Neural progenitor cell (in vitro differentiated cells): ENCODE data around the gene UGT1A3.

ENCODE experiments used
- CTCF ChIP-seq: fragments of 200-600 bp; sonication (generic); IDR thresholded peaks from 2 replicates; pipeline ENCODE4 v1.5.1; 2017; ENCODE audit warnings: antibody characterized with exemption, mild to moderate bottlenecking
- EZH2 ChIP-seq: fragments of 200-600 bp; sonication (generic); IDR thresholded peaks from 2 replicates; pipeline ENCODE4 v1.6.1; 2017; ENCODE audit warnings: antibody characterized with exemption, mild to moderate bottlenecking, moderate library complexity
- EZH2phosphoT487 ChIP-seq: fragments of 200-600 bp; sonication (generic); IDR thresholded peaks from 2 replicates; pipeline ENCODE4 v1.6.1; 2017; ENCODE audit warnings: antibody characterized with exemption

GRCh38 chr2:233706720-233707119 is 22.1 kb upstream of the UGT1A3 start:
- TF ChIP-seq CTCF, result no peak
- no peak for TF ChIP-seq EZH2
- TF ChIP-seq EZH2phosphoT487, result no peak
